Amniotic epithelial cell (primary cell): ENCODE results near the gene ARID1B.
A peak's percentile ranks its signal among the peaks of the same experiment; 100 is the strongest.

Experiments used
- DNase-seq: peaks from one replicate; pipeline ENCODE4 v3.0.0-alpha.2; 2010; ENCODE audit warnings: low read depth

Gene ARID1B

GRCh38 chr6:156773935-156774852 lies 3.0 kb upstream of the ARID1B start:
- DNase-seq, result no peak

- no peak for DNase-seq
Measured at GRCh38 chr6:156774863-156775405, 2.2 kb upstream of the ARID1B start.

DNA sequence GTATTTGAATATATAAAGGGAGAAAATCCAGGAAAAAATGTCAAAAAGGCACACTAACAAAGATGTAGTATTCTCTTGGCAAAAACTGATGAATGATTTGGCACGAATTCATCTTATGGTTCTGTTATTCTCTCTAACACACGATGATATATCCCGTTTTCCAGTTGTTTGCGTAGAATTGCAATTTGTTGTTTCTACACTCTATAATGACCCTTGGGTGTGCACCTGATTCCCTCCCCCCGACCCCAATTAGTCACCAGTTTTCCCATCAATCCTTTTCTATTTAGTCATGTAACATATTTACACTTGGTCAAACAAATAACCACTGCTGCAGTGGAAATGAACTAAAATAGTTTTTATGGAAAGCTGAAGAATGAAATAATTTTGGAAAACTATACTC lies 1.5 kb upstream of the ARID1B start:
- DNase-seq, result no peak

GRCh38 chr6:156776470-156776839 lies 723 bp upstream of the ARID1B start:
- DNase-seq, result peak; percentile 39

DNA sequence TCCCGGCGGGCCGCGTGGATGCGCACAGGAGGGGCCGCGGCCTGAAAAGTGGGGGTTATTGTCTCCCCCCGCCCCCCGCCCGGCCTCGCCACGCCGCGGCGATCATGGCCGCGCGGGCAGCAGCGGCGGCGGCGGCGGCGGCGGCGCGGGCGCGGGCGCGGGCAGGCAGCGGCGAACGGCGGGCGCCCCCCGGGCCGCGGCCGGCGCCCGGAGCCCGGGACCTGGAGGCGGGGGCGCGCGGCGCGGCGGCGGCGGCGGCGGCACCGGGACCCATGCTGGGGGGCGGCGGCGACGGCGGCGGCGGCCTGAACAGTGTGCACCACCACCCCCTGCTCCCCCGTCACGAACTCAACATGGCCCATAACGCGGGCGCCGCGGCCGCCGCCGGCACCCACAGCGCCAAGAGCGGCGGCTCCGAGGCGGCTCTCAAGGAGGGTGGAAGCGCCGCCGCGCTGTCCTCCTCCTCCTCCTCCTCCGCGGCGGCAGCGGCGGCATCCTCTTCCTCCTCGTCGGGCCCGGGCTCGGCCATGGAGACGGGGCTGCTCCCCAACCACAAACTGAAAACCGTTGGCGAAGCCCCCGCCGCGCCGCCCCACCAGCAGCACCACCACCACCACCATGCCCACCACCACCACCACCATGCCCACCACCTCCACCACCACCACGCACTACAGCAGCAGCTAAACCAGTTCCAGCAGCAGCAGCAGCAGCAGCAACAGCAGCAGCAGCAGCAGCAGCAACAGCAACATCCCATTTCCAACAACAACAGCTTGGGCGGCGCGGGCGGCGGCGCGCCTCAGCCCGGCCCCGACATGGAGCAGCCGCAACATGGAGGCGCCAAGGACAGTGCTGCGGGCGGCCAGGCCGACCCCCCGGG lies 637 bp downstream of the ARID1B start:
- DNase-seq, result peak; percentile 43

DNA sequence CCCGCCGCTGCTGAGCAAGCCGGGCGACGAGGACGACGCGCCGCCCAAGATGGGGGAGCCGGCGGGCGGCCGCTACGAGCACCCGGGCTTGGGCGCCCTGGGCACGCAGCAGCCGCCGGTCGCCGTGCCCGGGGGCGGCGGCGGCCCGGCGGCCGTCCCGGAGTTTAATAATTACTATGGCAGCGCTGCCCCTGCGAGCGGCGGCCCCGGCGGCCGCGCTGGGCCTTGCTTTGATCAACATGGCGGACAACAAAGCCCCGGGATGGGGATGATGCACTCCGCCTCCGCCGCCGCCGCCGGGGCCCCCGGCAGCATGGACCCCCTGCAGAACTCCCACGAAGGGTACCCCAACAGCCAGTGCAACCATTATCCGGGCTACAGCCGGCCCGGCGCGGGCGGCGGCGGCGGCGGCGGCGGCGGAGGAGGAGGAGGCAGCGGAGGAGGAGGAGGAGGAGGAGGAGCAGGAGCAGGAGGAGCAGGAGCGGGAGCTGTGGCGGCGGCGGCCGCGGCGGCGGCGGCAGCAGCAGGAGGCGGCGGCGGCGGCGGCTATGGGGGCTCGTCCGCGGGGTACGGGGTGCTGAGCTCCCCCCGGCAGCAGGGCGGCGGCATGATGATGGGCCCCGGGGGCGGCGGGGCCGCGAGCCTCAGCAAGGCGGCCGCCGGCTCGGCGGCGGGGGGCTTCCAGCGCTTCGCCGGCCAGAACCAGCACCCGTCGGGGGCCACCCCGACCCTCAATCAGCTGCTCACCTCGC lies 1.5 kb downstream of the ARID1B start:
- DNase-seq, result peak; percentile 40

- no peak for DNase-seq
Measured at GRCh38 chr6:156779206-156780094, 2.3 kb downstream of the ARID1B start.

DNA sequence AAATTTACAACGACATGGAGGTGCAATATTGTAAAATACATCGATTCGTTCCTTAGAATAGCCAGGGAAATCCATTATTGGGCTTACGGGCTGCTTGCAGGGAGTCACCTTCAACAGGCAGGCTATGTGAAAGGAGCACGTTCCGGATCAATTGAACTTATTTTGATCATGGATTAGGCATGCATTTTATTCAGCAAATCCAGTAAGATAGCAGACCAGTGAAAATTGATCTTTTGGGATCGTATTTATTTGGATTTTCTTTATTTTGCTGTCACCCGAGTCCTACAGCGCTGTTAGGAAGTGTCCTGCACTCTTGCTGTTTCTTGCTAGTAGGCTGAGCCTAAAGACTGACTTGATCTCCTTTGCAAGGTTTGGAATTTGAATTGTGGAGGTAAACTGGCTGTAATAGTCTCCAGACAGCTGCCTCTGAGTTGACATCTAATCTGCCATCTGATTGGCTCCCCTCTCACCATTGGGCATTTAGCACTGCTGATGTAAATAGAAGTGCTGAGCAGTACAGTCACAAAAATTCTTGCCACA lies 3.0 kb downstream of the ARID1B start:
- peak; percentile 94 for DNase-seq

GRCh38 chr6:156780962-156781853 lies 4.0 kb downstream of the ARID1B start:
- DNase-seq, result no peak

GRCh38 chr6:156781861-156782631 lies 4.9 kb downstream of the ARID1B start:
- no peak for DNase-seq

DNA sequence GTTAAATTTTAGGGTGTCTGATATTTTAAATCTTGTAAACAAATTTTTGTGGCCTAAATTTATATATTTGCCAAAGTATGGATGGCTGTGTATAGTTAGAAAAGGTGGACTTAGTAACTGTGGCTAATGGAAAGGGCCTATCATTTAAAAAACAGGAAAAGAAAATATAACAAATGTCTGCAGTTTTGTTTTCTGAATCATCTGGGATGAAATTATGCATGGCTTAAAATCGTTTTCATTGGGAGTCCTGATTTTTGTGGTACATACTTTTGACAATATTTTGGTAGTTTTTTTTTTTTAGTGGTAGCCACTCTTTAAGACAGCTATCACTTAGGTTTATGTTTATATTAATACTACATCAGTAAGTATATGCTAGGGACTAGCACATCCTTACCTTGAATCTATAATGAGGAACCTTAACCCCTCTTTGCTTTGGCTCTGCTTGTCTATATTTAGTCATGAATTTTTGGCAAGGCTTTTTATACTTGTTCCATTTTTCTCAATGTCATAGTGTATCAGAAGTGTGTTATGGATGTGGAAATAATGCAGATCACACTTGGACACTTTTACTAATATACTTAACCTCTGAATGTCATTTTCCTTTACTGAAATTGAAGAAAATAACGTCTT lies 5.6 kb downstream of the ARID1B start:
- no peak for DNase-seq

GRCh38 chr6:156783958-156784357 lies 6.8 kb downstream of the ARID1B start:
- DNase-seq, result no peak

DNA sequence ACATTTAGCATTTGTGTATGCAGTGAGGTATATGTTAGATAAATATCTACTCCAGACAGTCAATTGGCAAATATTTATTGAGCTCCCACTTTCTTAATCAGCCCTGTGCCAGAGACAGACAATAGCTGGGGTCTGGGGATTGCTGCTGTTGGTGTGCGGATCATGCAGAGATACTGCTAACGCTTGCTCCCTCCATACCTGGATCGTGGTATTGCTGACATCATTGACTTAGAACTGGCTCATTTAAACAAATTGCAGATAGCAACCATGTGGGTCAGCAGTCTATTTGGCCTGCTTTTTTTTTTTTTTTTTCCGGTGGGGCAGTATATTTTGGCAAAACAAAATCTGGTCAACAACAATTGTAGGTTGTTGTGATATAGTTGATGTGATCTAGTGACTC lies 9.5 kb downstream of the ARID1B start:
- no peak for DNase-seq

DNA sequence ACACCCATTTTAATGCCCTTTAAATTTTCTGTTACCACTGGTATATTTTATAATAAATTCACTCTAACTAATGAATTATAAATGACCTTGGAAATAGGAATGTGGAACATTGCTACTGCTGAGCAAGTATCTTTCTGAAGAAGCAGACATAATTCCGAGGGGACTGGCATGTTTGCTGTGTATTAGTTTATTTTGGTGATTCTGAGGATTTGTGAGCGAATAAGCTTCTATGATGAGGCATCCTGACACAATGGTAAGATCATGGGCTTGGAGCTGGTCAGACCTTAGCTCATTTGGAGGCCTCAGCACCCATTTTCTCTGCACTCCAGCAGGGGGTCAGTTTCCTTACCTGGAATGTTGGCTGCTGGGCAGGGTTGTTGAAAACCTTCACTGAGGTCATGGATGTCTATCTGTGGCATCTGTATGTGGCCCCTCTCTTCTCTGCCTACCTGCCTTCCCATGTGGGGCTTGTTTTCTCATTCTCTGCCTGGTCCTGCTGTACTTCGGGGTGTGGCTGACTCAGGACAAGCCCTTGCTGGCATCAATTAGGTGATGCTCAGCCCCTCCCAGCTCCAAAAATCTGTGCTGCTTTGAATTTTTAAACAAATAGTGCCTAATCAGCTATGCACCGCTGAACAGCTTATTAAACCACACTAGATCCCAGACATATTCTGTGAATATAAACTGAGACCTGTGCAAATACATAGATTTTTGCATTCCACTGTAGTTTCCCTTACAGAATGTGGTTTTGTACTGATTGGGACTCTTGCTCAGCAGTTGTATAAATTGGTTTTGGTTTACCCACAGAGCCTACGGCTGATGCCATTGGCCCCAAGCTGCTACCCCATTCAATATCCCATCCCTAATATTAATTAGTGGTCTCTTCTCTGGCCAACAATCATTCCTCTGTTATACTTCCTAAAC lies 10.7 kb downstream of the ARID1B start:
- no peak for DNase-seq

DNA sequence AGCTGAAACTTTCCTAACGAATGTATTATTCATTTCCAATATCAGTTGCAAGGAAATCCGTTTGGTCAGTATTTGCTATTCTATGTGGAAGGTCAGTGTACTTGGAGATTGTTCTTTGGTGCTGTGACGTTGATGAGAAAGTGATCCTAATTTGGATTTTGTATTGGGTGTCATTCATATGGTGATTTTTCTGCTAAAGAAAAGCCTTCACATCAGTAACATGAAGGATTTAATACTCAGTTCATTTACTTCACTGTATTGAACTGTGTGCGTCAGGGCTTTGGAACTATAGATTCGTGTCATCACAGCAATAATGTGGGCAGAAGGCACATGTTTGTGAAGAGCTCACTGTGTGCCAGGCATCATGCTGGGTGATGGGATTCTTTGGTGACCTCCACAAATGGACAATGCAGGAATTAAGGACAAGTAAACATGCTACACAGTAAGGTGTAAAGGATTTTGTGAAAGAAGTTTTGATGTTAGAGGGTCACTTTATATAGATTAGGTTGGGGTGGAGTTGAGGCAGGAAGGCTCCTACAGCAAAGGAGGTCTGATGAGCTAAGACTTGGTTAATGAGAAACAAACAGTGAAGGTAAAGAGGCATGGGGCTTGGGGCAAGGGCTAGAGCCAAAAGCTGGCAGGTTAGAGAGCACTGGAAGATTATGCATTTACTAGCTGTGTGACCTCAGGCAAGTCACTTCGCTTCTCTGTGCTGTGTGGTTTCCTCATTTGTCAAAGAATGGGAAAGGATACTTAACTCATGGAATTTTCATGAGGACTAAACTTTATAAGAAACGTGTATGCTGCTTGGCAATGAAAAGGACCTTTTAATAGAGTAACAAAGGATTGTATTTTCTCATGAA lies 12.1 kb downstream of the ARID1B start:
- no peak for DNase-seq

GRCh38 chr6:156790711-156791319 lies 13.6 kb downstream of the ARID1B start:
- no peak for DNase-seq
